PC-9 (cell line): Measurements from ENCODE around the gene IRF1.

Experiments used
- EZH2 ChIP-seq: fragments of 200-600 bp; sonication (generic); IDR thresholded peaks from 2 replicates; pipeline ENCODE4 v1.8.0; 2017; ENCODE audit warnings: antibody characterized with exemption, low read depth
- TF ChIP-seq, protein P1 (sequence below): fragments of 200-600 bp; sonication (generic); conservative IDR thresholded peaks from 2 replicates; pipeline ENCODE4 v1.6.1; 2017; ENCODE audit warnings: mixed run types, antibody characterized with exemption, mild to moderate bottlenecking, moderate library complexity

GRCh38 chr5:132435447-132435846, 55.1 kb downstream of the IRF1 start:
- TF ChIP-seq, protein P1, sequence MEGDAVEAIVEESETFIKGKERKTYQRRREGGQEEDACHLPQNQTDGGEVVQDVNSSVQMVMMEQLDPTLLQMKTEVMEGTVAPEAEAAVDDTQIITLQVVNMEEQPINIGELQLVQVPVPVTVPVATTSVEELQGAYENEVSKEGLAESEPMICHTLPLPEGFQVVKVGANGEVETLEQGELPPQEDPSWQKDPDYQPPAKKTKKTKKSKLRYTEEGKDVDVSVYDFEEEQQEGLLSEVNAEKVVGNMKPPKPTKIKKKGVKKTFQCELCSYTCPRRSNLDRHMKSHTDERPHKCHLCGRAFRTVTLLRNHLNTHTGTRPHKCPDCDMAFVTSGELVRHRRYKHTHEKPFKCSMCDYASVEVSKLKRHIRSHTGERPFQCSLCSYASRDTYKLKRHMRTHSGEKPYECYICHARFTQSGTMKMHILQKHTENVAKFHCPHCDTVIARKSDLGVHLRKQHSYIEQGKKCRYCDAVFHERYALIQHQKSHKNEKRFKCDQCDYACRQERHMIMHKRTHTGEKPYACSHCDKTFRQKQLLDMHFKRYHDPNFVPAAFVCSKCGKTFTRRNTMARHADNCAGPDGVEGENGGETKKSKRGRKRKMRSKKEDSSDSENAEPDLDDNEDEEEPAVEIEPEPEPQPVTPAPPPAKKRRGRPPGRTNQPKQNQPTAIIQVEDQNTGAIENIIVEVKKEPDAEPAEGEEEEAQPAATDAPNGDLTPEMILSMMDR: no peak
- TF ChIP-seq EZH2: no peak
